SK-N-MC (cell line): Measurements from ENCODE around the gene SCRT2.
"Not testable (repeated sequence)": the region's sequence is repeated elsewhere in the genome, so short reads cannot be mapped to it uniquely, and the experiment has no call there.

Source experiments
- DNase-seq: peaks from one replicate; pipeline ENCODE4 v3.0.0-alpha.2; 2011; ENCODE audit warnings: low read depth, low spot score
- H3K27ac ChIP-seq: fragments of 200-600 bp; sonication (generic); 2 replicates; pipeline ENCODE4 v1.5.1; 2016; ENCODE audit warnings: mixed run types
- H3K36me3 ChIP-seq: fragments of 200-600 bp; sonication (generic); 2 replicates; pipeline ENCODE4 v1.6.1; 2017; ENCODE audit warnings: antibody characterized with exemption, low read length, mixed read lengths; ENCODE audit not compliant: insufficient read depth
- H3K4me3 ChIP-seq: fragments of 200-600 bp; sonication (generic); 2 replicates; pipeline ENCODE4 v1.5.1; 2016
- H3K9ac ChIP-seq: fragments of 200-600 bp; sonication (generic); 2 replicates; pipeline ENCODE4 v1.8.0; 2017; ENCODE audit warnings: mixed run types, mixed read lengths; ENCODE audit not compliant: insufficient read length
- H3K9me3 ChIP-seq: fragments of 200-600 bp; sonication (generic); 2 replicates; pipeline ENCODE4 v1.6.1; 2017; ENCODE audit warnings: low read depth, mild to moderate bottlenecking, antibody characterized with exemption, low read length, moderate library complexity, mixed read lengths
- EZH2 ChIP-seq: fragments of 200-600 bp; sonication (generic); IDR thresholded peaks from one replicate; pipeline ENCODE4 v1.6.1; 2017; ENCODE audit warnings: antibody characterized with exemption
- FOXP2 ChIP-seq: optimal IDR thresholded peaks from 2 replicates; pipeline ENCODE3; 2011; ENCODE audit warnings: mild to moderate bottlenecking, moderate library complexity; ENCODE audit not compliant: insufficient read depth; ENCODE audit errors: extremely low read length, control extremely low read depth
- POLR2AphosphoS5 ChIP-seq: IDR thresholded peaks from 2 replicates; pipeline ENCODE4 v1.6.1; 2012; ENCODE audit warnings: mild to moderate bottlenecking, low read depth, low read length, borderline replicate concordance

Gene SCRT2

DNA sequence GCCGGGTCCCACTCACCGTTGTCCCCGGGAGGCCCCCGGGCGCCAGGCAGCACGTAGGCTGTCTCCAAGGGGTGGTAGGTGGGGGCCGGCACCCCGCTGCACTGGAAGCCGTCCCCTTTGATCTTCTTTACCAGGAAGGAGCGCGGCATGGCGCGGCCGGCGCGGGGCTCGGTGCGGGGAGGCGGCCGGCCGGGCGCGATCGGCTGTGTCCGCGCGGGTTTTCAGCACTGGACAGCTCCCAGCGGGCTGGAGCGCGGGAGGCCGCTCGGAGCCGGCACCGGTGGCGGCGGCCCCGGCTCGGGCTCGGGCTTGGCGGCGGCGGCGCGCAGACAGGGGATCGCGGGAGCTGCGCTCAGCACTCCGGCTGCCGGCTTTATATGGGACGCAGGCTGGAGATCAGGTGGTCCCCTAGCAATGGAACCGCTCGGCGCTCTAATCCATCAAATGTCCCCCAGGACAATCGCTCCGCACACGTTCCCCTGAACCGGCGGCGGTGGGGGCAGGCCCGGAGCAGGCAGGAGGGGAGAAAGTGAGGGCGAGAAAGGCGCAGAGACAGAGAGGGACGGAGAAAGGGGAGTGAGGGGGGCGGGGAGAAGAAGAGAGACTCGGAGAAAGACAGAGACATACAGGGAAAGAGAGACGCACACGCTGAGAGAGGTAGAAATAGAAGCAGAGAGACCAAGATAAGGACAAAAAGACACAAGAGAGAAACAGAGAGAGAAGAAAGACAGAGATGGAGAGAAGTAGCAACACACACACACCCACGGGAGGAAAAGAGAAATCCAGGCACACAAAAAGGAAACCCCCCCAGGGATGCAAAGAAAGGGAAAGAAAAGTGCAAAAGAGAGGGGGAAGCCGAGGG, at the start of gene SCRT2:
TSS of gene SCRT2 (minus strand) at position 350 of the 862 bp plus-strand sequence. CDS start at position 149, 201 bp downstream.
- no peaks in the 10 kb centered on the region for H3K36me3 ChIP-seq
- H3K9ac ChIP-seq: no peak within 1 kb of the TSS
- H3K27ac ChIP-seq: no peak within 1 kb of the TSS
- no peaks in the 10 kb centered on the region for H3K9me3 ChIP-seq
- no peak for DNase-seq
- no peak for TF ChIP-seq FOXP2
- TF ChIP-seq EZH2: peak; percentile 84
- TF ChIP-seq POLR2AphosphoS5: no peak
- peak within 1 kb of the TSS; percentile 49 for H3K4me3 ChIP-seq

DNA sequence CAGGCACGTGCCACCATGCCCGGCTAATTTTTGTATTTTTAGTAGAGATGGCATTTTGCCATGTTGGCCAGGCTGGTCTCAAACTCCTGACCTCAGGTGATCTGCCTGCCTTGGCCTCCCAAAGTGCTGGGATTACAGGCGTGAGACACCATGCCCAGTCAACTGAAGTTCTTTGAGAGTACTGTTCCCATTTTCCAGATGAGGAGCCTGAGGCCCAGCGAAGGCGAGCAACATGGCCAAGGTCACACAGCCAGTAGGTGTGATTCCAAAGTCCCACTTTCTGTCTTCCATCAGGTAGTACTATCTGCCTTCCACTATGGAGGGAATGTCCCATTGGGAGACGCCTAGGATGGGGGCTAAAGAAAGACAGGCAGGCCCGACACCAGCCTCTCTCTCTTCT, 49.2 kb upstream of the SCRT2 start:
- DNase-seq, H3K4me3 ChIP-seq, H3K9ac ChIP-seq: not testable (repeated sequence)

DNA sequence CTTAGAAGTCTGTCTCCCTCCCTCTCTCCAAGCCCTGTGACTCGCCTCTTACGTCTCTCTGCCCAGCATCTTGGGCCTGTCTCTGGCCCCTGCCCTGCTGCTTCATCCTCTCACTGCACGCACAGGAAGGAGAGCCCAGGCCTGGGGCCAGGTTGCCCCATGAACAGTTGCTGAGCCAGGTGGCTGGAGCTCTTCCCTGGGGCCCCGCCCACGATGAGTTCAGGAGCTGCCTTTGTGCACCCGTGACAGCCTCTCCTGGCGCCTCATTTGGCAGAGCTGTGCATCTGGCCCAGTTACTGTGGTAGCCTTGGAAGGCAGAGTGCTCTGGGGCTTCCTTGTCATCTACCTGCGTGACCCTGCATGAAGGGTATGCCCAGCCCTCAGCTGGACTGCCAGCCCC, 48.2 kb upstream of the SCRT2 start:
- Histone ChIP-seq H3K4me3 (no peak overlapping the region), H3K9me3 (no peaks in the 10 kb centered on the region), H3K27ac (no peak overlapping the region), H3K9ac (no peak overlapping the region), H3K36me3 (no peaks in the 10 kb centered on the region)
- TF ChIP-seq FOXP2 (no peak), POLR2AphosphoS5 (no peak), EZH2 (no peak)
- DNase-seq: no peak

More for the DNA sequence above, 49.2 kb upstream of the SCRT2 start:
- H3K27ac ChIP-seq, H3K9me3 ChIP-seq, H3K36me3 ChIP-seq: not testable (repeated sequence)

DNA sequence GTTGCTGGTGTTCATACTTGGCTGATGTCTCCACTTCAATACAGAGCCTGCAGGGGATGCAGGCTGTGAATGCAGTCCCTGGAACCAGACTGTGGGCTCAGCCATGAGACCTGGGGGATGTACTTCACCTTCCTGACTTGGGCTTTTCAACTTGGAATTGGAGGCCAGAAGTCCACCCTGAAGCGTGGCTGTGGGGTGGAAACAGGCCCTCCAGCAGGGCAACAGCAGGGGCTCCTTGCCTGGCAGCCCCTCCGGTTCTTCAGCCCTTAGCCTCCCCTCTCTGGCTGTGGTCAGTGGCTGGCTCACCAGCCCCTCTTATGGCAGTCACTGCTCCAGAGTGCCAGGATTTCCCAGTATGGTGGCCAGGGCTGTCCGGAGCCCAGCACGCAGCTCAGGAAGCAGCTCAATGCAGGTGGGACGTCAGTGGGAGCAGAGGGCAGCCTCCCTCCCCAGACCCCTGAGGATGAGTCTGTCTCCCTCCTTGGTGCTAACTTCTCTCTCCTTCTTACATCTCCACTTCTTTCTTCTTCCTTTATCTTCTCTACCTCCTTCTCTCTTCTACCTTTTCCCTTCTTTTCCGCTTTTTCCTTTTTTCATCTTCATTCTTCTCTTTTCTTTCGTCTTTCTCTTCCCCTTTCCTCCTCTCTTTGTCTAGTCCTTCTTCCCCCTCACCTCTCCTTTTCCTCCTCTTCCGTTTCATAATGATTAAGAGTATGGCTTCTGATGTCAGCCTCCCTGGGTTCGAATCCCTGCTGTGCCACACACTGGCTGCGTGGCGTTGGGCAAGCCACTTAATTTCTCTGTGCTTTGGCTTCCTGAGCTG, 47.4 kb upstream of the SCRT2 start:
- H3K27ac ChIP-seq: no peak overlapping the region
- no peak overlapping the region for H3K9ac ChIP-seq

GRCh38 chr20:721876-722275, 46.3 kb upstream of the SCRT2 start:
- DNase-seq: no peak
- Histone ChIP-seq H3K27ac (no peak overlapping the region), H3K9ac (no peak overlapping the region), H3K36me3 (no peaks in the 10 kb centered on the region), H3K4me3 (no peak overlapping the region), H3K9me3 (no peaks in the 10 kb centered on the region)
- TF ChIP-seq POLR2AphosphoS5 (no peak), FOXP2 (no peak), EZH2 (no peak)

More for the DNA sequence above, 47.4 kb upstream of the SCRT2 start:
- no peak for DNase-seq
- Histone ChIP-seq H3K9me3 (no peaks in the 10 kb centered on the region), H3K4me3 (no peak overlapping the region), H3K36me3 (no peaks in the 10 kb centered on the region)
- TF ChIP-seq POLR2AphosphoS5: no peak
- TF ChIP-seq FOXP2: no peak
- no peak for TF ChIP-seq EZH2

- no peak overlapping the region for H3K4me3 ChIP-seq
- H3K9me3 ChIP-seq: no peaks in the 10 kb centered on the region
- no peak for TF ChIP-seq POLR2AphosphoS5
- TF ChIP-seq EZH2: no peak
- TF ChIP-seq FOXP2: no peak
- H3K36me3 ChIP-seq: no peaks in the 10 kb centered on the region
- H3K27ac ChIP-seq: no peak overlapping the region
- no peak overlapping the region for H3K9ac ChIP-seq
- no peak for DNase-seq
Observed at GRCh38 chr20:719816-720215, 44.2 kb upstream of the SCRT2 start.

DNA sequence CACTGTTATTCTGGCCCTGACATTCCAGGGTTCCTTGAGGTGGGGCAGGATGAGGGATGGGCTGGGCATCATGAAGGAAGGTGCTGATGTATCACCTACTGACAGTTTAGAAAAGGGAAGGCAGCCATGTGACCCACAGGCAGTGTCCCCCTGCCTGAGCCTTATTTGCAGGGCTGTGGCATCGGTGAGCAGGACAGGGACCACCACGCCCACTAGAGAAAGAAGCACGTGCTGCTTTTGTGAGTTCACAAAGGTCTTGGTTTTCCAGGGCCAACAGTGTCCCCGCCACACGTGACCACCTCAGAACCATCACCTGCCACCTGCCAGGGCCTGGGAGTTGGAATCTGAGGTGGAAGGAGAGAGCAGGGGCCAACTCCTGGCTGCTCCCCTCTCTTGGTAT, 43.5 kb upstream of the SCRT2 start:
- Histone ChIP-seq H3K27ac (no peak overlapping the region), H3K4me3 (no peak overlapping the region), H3K36me3 (no peaks in the 10 kb centered on the region), H3K9me3 (no peaks in the 10 kb centered on the region), H3K9ac (no peak overlapping the region)
- no peak for TF ChIP-seq POLR2AphosphoS5
- no peak for TF ChIP-seq FOXP2
- no peak for TF ChIP-seq EZH2
- DNase-seq: no peak

DNA sequence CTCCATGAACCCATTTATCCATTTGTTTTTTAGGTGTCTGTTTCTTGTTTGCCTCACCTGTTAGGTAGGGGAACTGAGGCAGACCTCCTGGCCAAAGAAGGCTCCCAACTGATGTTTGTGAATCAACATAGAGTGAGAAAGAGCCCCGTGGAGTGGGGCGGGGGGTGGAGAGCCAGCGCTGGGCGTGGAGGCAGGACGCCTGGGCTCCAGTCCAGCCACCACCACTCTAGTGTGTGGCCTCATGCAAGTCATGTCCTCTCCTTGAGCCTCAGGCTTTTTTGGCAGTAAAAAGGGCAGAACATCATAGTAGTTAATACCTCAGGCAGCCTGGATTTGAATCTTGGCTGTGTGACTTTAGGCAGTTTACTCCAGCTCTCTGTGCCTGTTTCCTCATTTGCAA, 42.2 kb upstream of the SCRT2 start:
- no peak for TF ChIP-seq EZH2
- TF ChIP-seq POLR2AphosphoS5: no peak
- TF ChIP-seq FOXP2: no peak
- Histone ChIP-seq H3K9ac (no peak overlapping the region), H3K4me3 (no peak overlapping the region), H3K27ac (no peak overlapping the region), H3K36me3 (no peaks in the 10 kb centered on the region), H3K9me3 (no peaks in the 10 kb centered on the region)
- DNase-seq: no peak
